H7 (cell line): ENCODE results near the gene WNK1. TPM values are rescaled to one million over a fixed set of nuclear protein-coding genes. Genes with fewer than 3 reads are reported as not detected.
"Not testable (repeated sequence)": the region's sequence is repeated elsewhere in the genome, so short reads cannot be mapped to it uniquely, and the experiment has no call there.

Experiments
- DNase-seq: peaks from one replicate; pipeline ENCODE4 v3.0.0; 2012
- H3K27me3 ChIP-seq: 2 replicates; pipeline ENCODE4 v1.6.0; 2011; ENCODE audit warnings: mild to moderate bottlenecking, low read length; ENCODE audit not compliant: control insufficient read depth, insufficient read depth
- H3K36me3 ChIP-seq: replicated peaks from 2 replicates; pipeline ENCODE4 v1.5.1; 2011; ENCODE audit warnings: low read length; ENCODE audit not compliant: control insufficient read depth, insufficient read depth
- H3K4me3 ChIP-seq: 2 replicates; pipeline ENCODE4 v1.5.1; 2011; ENCODE audit warnings: low read depth, mild to moderate bottlenecking, control low read depth, low read length, moderate library complexity; ENCODE audit not compliant: insufficient read depth
- total RNA-seq: library from RNA; depleted of rRNA; stranded (reverse); fragments of >200 nt; shearing (Covaris generic); gene quantifications from 2 replicates; pipeline ENCODE4 v1.2.3, GENCODE V29; 2014

Gene WNK1
- total RNA-seq, 1 experiment from 2014 or later = 72.7 TPM

DNA sequence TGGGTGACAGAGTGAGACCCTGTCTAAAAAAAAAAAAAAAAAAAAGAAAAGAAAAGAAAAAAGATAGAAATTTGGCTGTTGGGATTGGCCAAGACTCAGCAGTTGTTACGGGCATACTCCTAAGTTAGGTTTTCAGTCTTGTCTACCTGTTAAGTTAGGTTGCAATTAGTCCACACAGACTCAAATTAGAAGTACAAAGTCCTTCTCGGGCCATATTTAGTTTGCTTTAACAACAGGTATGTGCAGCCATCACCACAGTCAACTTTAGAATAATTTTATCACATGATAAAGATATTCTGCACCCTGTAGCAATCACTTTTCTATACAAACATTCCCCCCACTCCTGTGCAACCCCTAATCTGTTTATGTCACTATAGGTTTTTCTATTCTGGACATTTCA lies 85.2 kb downstream of the WNK1 start:
- Histone ChIP-seq H3K4me3 (no peak overlapping the region), H3K36me3 (no peaks in the 10 kb centered on the region; the same call in 1 of the 2 replicates), H3K27me3 (no peaks in the 10 kb centered on the region)
- no peak for DNase-seq

DNA sequence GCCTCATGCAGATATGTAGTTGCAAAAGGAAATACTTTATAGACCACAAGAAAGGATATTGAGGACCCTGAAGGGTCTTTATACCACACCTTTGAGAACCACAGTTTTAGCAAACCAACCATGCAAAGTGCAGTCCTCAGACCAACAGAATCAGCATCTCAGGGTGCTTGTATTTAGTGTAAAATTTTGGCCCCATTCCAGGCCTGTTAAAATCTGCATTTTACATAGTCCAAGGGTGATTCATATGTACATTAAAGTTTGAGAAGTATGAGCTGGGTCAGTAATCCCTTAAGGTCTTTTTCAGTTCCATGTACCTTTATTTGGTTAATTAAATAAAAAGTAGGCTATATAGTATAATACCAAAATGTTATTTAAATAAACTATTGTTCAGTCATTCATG lies 91.2 kb downstream of the WNK1 start:
- no peak for DNase-seq
- no peaks in the 10 kb centered on the region; the same call in 1 of the 2 replicates for H3K36me3 ChIP-seq
- H3K27me3 ChIP-seq = no peaks in the 10 kb centered on the region
- no peak overlapping the region for H3K4me3 ChIP-seq

DNA sequence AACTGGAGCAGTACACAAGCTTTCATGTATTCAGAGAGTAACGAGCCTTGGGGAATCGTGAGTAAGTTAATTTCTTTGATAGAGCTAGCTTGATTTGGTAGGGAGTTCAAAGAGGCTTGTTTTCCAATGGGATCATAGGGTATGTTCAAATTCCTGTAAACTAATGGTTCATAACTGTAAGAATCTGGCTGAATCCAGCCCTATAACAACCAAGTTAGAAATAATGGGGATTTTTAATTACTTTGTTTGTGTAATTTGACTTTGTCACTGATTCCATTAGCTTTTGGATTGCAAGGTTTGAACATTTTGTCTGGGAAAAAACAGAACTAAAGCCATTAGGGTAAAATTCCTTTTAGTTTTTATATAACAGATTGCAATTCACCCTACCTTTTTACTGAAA lies 94.0 kb downstream of the WNK1 start:
- no peak for DNase-seq
- Histone ChIP-seq H3K36me3 (no peaks in the 10 kb centered on the region), H3K4me3 (no peak overlapping the region), H3K27me3 (no peaks in the 10 kb centered on the region)

DNA sequence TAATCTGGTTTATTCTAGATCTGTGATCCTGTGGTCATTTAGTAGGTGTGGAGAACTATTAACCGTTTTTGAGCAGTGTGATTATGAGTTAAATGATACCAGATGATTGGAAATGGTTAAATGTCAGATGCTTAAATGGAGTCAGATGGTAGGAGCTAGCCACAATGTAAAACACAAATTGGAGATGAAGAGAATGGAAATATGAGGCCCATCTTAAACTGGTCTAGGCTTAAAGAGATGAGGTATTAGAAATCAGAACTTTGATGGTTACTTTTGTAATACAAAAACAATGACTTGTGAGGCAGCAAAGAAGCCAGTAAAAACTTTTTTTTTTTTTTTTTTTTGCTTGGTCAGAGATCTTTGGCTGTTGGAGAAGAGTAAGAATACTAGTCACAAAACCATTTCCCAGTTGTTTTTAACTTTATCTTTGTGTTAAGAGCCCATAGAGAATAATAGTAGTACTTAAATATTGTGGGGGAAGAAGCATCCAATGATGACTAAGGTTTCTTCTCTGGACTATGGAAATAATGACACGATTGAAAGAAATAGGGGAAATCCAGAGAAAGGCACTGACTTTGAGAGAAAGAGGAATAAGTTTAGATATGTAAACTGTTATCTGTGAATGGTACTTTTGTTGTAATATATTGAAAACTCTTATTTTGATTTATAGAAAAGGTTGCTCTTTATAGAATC lies 95.9 kb downstream of the WNK1 start:
- no peak overlapping the region for H3K4me3 ChIP-seq
- no peaks in the 10 kb centered on the region for H3K36me3 ChIP-seq
- H3K27me3 ChIP-seq = no peaks in the 10 kb centered on the region
- no peak for DNase-seq

DNA sequence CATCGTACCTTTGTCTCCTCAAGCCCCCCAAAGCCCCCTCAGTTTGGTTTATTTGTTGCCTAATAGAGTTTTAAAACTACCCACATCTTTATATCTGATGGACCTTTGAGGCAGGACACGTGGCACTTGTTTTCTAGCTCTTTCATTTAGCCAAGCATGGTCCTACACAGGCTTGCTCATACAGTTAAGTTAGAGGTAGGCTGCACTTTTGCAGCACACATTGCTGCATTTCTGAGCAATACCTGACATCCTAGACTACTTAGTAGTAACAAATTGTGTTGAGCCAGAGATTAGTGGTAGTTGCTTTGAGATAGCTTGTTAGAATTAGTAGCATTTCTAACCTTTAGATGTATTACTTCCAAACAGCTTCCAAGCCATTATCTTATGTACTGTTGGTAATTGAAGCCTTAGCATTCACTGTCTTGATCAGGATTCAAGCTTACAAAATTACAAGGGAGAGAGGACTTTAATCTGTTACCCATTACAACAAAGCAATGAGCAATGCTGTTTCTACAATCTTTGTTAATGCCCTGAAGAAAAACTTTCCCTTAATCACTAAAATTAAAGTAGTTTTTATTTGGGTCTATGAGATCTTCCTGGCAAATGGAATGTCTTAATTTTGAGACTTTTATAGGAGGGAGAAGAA lies 96.6 kb downstream of the WNK1 start:
- no peaks in the 10 kb centered on the region for H3K27me3 ChIP-seq
- no peak for DNase-seq
- no peak overlapping the region for H3K4me3 ChIP-seq
- no peaks in the 10 kb centered on the region for H3K36me3 ChIP-seq

DNA sequence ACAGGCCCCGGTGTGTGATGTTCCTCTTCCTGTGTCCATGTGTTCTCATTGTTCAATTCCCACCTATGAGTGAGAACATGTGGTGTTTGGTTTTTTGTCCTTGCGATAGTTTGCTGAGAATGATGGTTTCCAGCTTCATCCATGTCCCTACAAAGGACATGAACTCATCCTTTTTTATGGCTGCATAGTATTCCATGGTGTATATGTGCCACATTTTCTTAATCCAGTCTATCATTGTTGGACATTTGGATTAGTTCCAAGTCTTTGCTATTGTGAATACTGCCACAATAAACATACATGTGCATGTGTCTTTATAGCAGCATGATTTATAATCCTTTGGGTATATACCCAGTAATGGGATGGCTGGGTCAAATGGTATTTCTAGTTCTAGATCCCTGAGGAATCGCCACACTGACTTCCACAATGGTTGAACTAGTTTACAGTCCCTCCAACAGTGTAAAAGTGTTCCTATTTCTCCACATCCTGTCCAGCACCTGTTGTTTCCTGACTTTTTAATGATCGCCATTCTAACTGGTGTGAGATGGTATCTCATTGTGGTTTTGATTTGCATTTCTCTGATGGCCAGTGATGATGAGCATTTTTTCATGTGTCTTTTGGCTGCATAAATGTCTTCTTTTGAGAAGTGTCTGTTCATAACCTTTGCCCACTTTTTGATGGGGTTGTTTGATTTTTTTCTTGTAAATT lies 97.5 kb downstream of the WNK1 start:
- not testable (repeated sequence) for H3K4me3 ChIP-seq, H3K27me3 ChIP-seq, DNase-seq, H3K36me3 ChIP-seq

DNA sequence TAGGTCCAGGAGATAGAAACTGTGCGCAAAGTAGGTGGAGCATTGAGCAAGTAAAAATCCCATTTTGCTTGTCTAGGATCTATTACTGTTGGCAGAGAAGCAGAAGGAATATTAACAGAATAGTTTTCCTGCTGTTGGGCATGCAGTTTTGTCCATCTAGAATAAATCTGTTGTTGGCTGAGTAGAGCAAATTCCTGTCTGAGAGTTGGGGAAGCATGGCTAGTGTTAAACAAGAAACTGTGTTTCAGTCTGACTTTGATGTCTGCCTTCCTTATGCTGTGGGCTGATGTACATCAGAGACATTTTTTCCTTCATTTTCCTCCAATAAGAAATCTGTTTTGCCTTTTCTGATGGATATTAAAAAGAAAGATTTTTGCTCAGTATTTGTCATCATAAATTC lies 99.0 kb downstream of the WNK1 start:
- H3K27me3 ChIP-seq = no peaks in the 10 kb centered on the region
- no peak for DNase-seq
- H3K36me3 ChIP-seq = no peaks in the 10 kb centered on the region
- H3K4me3 ChIP-seq = no peak overlapping the region

DNA sequence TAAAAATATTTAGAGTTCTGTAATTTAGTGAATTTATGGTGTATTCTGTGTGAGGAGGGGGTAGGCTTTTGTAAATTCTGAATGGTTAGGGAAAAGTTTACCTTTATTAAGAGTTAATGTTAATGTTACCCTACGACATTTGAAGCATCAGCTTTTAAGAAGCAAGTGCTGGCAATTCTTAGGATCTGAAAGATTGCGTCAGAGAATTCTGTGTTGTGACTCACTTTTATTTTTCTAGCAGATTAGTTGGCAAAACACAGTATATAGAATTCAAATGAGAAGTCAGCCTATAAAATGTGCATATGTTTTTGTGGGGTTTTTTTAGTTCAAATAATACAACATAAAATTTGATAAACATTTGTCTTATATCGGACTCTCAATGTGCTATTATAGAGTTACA lies 99.5 kb downstream of the WNK1 start:
- Histone ChIP-seq H3K27me3 (no peaks in the 10 kb centered on the region), H3K36me3 (no peaks in the 10 kb centered on the region), H3K4me3 (no peak overlapping the region)
- DNase-seq = no peak

DNA sequence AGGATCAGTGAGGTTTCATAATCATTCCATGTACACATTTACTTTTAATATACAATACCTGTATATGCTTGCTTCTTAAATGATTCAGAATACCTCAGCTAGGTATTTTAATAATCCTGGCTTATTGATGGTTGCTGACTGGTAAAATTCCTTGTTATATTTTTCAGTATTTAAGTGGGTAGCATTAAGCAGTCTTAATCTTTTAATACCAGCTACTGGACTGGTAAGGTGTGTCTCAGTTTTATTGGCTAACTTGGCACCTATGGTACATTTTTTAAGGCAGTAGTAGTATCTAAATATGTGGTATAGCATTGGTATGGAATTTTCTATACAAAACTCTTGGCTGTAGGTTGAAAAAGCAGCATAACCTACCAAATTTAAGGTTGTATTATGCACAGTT lies 100.5 kb downstream of the WNK1 start:
- H3K27me3 ChIP-seq = no peaks in the 10 kb centered on the region
- H3K36me3 ChIP-seq = peaks cover 2% of the 10 kb centered on the region
- no peak overlapping the region for H3K4me3 ChIP-seq
- DNase-seq = no peak

DNA sequence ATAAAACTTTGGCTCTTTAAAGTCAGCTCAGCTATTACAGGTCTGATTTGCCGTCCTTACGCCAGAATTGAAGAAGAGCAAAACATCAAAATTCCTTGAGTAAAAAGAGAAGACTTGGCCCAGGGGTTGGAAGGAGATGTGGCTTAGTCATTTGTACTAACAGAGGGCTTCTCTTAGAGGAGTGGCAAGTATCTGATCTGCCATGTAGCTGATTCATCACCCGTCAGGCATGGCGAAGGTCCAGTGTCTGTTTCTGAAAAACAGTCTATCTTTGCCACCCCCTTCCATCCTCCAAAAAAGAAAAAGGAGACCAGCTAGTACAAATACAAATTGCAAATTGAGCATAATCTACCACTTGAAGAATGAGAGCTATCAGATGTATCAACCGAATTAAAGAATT lies 105.2 kb downstream of the WNK1 start:
- Histone ChIP-seq H3K4me3 (no peak overlapping the region), H3K36me3 (peaks cover 8% of the 10 kb centered on the region)

DNA sequence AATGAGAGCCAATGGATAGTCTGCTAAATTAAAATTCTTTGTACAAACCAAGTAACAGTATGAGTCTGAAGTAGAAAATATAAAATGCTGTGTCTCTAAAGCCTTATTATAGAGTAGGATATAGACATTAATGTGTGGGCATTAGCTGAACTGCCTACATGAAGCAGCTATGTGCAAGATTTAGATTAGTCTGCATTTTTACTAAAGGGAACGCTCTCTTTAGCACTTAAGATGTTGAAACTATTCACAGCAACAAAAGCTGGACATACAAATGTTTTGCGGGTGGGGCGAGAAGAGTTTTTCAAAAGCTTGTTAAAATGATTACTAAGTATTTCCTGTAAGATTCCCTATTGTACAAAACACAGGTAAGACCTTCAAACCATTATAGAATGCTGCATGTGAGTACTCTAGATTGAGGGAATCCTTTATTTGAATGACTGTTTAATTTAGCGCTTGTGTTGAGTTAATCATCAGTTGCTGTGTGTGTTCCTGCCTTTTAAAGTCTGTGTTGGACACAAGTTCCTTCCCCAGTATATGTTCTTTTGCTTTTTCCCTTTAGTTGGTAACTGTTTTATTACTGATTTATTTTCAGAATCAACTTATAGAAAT lies 110.0 kb downstream of the WNK1 start:
- no peak overlapping the region for H3K4me3 ChIP-seq
- H3K27me3 ChIP-seq = no peaks in the 10 kb centered on the region
- DNase-seq = no peak
- H3K36me3 ChIP-seq = peaks cover 10% of the 10 kb centered on the region

More for the DNA sequence above, 105.2 kb downstream of the WNK1 start:
- H3K27me3 ChIP-seq = no peaks in the 10 kb centered on the region
- DNase-seq = no peak

DNA sequence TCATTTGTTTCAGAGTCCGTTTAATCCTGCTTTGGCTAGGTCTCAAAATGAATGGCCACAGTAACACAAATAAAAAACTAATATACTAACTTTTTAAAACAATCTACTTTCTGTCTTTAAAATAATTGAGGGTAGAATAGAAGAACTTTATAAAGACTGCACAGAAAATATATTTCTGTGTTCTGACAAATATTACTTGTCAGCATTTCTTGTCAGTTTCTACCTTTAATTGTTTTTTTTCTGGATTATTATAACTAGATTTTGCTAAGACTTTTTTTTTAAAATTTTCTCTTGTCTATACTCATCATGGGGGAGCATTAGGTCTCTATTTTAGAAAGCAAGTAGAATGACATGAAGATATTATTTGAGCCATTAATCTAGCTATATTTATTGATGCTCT lies 110.9 kb downstream of the WNK1 start:
- Histone ChIP-seq H3K36me3 (peaks cover 12% of the 10 kb centered on the region), H3K27me3 (no peaks in the 10 kb centered on the region)
- DNase-seq = no peak

DNA sequence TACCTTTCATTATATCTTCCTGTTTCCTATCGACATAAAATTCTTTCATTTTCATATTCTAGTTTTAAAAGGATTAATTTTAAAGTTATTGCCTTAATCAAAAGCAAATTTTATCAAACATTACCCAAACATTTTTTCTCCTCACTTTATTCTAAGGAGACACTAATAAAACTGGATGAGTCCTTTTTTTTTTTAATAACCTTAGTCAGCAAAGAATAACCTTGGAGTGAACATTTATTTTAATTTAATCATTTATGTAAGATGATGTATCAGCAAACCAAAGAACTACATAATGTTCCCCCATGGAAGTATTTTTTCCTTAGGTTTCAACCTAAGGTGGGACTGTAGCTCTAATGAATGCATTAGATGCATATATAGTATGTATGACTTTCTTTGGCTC lies 113.2 kb downstream of the WNK1 start:
- H3K36me3 ChIP-seq = peaks cover 15% of the 10 kb centered on the region
- DNase-seq = no peak
- H3K4me3 ChIP-seq = no peak overlapping the region
- no peaks in the 10 kb centered on the region for H3K27me3 ChIP-seq

More for the DNA sequence above, 110.9 kb downstream of the WNK1 start:
- H3K4me3 ChIP-seq = no peak overlapping the region

DNA sequence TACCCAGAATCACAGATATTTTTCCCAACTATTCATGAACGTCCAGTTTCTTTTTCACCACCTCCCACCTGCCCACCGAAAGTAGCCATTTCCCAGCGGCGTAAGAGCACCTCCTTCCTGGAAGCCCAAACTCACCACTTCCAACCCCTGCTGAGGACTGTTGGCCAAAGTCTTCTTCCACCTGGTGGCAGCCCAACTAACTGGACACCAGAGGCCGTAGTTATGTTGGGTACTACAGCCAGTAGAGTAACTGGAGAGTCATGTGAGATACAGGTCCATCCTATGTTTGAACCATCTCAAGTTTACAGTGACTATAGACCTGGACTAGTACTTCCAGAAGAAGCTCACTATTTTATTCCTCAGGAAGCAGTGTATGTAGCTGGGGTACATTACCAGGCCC lies 115.5 kb downstream of the WNK1 start:
- peaks cover 11% of the 10 kb centered on the region for H3K36me3 ChIP-seq
- H3K4me3 ChIP-seq = no peak overlapping the region
- no peak for DNase-seq

DNA sequence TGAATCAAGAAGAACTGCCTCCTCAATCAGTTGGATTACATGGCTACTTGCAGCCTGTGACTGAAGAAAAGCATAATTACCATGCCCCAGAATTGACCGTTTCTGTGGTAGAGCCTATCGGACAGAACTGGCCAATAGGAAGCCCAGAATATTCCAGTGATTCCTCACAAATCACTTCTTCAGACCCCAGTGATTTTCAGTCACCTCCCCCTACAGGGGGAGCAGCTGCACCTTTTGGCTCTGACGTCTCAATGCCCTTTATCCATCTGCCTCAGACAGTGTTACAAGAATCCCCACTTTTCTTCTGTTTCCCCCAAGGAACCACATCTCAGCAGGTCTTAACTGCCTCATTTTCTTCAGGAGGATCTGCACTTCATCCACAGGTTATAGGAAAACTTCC lies 116.3 kb downstream of the WNK1 start:
- DNase-seq = peak; percentile 46
- Histone ChIP-seq H3K4me3 (no peak overlapping the region), H3K36me3 (peaks cover 9% of the 10 kb centered on the region), H3K27me3 (no peaks in the 10 kb centered on the region)

More for the DNA sequence above, 115.5 kb downstream of the WNK1 start:
- H3K27me3 ChIP-seq = no peaks in the 10 kb centered on the region
